Activated CD4-positive, CD25-positive, alpha-beta regulatory T cell treated with anti-CD3 and anti-CD28 coated beads, Interleukin-2, amount 50 U/mL, for 16 hours (primary cell): ENCODE data around the gene NOX1.

Experiments
- DNase-seq: peaks from one replicate; pipeline ENCODE4 v3.0.0-alpha.2; 2020; ENCODE audit warnings: low read depth, low spot score

NOX1 gene

DNA sequence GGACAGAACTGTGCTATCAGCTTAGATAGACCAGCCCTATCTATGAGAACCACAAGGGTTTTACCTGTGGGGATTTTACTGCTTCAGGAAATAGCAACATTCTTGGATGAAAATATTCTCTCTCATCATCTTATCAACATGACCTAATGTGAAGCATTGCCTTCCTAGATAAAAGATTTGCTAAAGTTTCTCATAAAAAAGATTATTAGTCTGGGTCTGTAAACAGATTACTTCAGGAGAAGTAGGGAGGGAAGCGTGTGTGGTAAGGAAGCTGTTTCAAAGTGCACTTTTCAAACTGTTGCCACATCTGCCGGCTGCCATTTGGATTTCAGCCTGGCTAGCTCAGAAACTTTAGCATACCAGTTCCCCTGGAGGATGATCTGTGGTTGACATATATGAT, at the start of gene NOX1:
NOX1 (minus strand) TSS at position 35 of the 400 bp plus-strand sequence. CDS start 220 bp downstream, outside the sequence.
- no peak for DNase-seq

DNA sequence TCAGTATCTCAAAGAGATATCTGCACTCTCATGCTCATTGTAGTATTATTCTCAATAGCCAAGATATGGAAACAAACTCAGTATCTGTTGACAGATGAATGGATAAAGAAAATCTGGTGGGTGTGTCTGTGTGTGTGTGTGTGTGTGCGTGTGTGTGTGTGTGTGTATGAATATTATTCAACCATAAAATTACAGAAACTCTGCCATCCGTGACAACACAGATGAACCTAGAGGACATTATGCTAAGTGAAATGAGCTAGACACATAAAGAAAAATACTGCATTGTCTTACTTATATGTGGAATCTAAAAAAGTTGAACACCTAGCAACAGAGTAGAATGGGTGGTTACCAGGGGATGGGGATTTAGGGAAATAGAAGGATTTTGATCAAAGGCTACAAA, 41.4 kb upstream of the NOX1 start:
- no peak for DNase-seq

DNA sequence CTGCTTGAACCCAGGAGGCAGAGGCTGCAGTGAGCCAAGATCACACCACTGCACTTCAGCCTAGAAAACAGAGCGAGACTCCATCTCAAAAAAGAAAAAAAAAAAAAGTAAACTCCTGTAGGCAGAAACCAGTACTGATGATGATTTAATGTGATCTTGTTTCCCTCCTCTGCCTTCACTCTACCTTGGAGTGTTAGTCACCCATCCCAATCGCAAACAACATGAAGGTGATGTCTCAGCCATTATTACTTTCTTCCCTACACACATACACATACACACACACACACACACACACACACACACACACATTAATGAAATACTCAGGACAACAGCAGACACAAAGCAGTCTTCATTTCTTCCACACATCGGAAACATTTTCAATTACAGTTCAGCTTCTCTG, 39.0 kb upstream of the NOX1 start:
- DNase-seq: no peak

DNA sequence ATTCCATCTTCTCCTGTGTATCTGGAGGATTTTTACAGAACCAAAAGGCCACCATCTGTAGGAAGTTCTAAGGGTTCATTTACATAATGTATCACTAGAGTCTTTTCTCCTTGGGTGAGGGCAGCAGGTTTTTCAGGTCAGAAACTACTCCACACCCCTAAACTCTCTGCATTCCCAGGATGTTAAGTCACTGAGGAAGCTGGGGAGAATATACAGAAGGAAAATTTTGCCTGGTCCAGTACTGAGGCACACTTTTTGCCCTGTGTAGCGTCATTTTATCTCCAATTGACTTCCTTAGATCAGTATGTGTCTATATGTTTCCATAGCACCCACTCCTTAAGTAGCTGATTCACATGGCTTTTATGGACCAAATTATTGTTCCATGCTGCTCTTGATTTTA, 37.6 kb upstream of the NOX1 start:
- DNase-seq: no peak

DNA sequence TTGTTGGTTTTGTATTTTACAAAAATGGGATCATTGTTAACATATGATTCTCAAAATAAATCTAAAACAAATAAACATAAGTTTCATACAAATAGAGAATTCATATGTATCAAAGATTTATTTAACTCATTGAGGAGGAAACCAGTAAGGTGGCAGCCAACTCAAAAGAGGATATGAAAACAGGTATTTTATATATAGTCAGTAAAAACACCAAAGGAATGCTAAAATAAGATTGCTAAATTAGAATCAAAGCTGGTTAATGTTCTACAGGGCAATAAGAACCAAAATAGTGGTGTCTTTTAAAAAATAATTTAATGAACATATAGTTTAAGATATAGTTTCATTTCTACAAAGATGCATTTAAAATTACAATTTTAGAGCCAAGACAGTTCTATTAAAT, 31.5 kb upstream of the NOX1 start:
- DNase-seq: no peak

DNA sequence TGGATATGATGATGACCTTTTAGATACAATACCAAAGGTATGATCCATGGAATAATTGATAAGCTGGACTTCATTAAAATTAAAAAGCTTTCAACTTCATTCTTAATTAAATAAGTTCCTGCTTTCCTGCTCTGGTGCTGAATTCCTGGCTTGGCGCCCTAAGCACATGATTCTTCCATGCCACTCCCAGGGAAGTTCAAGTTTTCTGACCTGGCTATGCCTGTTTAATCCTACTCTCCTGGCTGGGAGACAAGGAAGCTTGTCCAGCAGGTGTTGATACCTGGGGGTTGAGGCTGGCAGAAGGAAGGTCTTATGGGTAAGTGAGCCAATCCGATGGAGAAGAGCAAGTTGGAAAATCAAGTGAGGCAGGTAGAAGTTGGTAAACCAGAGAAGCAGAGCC, 30.3 kb upstream of the NOX1 start:
- DNase-seq: no peak

DNA sequence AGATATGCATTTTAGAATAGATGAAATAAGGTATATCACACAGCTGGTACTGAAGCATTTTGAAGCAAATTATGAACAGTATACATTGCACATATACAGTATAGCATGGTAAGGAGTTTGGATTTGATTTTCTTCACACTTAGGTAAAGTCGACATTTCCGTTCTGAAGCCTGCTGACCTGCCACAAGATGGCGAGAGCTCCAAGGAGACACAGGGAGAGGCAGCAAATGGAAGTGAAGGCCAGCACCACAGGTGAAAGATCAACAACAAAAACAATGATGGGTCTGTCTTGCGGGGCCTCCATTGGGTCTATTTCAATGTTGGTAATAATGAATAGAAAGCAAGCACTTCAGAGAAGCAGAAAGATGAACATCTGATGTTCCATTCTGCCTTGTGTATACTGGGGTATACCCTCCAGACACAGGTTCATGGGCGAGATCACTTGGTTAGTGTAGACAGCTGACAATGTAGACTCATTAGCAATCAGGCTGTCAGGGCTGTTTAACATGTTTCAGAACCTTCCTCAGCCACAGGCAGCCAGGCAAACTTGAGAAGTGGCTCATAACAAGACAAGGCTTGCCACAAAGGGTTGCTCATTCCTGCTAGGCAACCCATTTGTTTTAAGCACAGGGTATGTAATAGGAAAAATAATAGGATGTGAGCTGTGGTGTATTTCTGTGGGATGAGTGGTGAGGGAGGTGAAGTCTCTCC, 21.4 kb upstream of the NOX1 start:
- DNase-seq: no peak

DNA sequence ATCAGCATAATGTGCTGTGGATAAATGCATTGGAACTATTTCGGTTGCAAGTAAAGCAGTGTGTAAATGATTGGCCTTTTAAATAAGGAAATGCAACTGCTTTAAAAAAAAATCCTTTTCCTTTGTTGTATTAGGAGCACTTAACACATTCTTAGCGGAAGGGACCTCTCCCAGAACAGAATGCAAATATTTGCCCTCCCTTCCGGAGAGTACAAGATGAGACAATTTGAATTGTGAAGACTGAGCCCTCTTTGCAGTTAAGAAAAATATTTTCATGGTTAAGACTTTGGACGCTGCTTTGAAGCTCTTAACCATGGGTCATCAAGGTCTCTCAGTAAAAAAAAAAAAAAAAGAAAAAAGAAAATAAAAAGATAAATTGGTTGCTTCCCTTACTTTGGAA, 9.5 kb upstream of the NOX1 start:
- DNase-seq: no peak

DNA sequence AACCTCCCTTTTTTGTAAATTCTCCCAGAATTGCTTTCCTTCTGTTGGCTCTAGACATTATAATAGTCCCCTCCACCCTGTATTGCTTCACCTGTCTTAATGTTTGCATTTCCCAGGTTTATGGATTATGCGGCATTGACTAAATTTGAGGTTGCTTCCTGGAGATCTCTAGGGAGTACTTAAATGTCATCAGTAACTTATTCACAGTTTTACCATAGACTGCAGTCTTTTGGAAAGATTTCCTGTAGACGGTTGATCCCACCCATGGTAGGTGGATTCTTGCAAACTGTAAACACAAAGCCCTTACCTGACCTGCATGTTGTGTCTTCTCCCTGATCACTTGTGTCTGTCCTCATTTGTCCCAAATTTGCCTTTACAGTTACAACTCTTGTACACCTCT, 6.2 kb upstream of the NOX1 start:
- no peak for DNase-seq

DNA sequence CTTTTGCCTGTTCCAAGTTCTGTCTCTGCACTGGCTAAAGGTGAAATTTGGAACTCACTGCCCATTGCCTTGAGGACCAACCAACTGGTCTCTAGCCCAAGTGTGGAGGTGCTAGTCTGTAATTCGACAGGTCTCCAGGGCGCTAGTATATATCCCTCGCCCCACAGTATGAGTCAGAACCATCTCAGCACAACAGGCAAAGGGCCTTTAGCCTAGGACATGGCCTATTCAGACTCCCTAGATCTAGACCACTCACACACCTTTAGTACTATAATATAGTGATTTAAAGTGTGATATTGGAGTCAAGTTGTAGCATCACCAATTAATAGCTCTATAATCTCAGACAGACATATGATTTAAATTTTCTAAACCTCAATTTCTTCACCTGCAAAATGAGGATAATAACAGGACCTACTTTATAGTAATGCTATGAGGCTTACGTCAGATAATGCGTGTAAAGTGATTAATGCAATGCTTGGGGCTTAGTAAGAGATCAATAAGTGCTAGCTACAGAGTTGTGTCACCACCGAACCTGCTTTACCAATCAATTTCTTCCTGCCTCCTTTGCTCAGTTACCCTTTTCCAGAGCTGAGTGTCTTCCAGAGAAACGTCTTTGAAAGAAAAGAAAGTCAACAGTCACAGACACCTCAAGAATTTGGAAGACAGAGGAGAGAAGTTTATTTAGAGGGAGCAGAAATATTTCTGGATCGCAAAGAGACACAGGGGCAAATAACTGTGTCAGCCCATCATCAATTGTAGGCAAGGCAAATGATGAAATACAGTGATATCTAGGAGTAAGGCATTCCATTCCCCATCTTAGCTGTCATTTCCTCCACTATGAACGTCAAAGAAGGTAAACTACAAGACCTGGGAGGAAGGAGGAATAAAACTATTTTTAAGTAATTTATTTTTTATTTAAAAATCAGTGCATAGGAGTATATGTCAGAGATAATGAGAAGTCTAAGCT, 2.3 kb downstream of the NOX1 start:
- no peak for DNase-seq

DNA sequence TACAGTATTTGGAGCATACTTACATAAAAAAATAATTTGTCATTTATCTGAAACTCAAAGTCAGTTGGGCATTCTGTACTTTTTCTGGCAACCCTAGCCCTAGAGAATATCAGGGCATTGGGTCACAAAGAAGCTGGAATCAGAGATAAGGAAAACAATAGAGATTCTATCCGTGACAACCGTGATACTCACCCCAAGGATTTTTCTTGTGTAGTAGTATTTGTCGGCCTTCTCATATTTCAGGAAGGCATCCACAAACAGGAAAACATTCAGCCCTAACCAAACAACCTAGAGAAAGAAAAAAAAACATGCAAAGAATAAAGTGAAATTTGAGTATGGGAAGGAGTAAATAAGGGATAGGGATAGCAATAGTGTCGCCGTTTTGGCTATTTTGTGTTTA, 3.6 kb downstream of the NOX1 start:
- no peak for DNase-seq

DNA sequence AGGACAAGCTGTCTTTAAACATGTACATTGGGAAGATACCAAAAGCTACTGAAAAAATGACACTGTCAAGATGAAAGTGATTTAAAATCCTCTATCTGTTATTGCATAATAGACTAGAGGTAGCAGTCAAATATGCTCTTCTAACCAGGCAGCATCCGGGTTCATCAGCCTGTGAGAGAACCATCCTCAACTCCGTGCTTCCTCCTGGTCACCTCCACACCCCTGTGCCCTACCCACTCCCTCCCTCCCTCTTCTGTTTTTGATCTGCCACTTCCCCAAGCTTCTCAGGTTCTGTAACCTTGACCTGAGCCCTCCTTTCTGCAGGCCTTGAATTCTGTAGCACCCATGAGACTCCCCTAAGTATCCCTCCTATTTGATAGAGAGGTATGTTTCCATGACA, 5.9 kb downstream of the NOX1 start:
- no peak for DNase-seq

DNA sequence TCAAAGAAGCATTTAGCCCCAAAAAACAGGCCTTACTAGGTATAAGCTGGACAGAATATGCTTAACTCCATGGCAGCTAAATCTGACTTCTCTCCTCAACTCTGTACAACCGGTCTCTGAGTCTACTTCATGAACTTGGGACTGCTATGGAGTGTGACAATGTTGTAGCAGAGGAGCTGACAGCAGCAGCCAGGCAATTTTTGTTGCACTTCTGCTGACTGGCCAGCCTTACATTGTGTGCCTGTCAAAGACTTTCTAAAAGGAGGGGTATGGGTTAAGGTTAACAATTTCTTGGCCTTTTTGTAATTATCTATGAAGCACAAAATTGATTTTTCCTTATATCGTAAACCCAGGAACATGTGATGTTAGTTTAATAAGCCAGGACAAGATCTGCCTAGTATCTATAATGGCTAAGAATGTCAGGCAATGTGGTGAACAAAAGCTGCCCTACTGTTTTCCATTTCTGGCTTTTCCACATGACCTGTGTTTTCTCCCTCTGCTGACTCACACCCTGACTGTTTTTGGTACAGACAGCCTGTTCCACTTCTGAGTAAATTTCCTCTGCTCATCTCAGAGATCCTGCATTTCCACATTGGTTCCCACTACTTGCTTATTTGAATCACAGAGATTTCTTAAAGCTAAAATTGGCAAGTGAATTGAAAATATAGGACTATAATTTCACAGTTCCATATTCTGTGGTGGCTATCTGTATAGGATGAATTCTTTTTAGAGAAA, 9.3 kb downstream of the NOX1 start:
- DNase-seq: no peak

DNA sequence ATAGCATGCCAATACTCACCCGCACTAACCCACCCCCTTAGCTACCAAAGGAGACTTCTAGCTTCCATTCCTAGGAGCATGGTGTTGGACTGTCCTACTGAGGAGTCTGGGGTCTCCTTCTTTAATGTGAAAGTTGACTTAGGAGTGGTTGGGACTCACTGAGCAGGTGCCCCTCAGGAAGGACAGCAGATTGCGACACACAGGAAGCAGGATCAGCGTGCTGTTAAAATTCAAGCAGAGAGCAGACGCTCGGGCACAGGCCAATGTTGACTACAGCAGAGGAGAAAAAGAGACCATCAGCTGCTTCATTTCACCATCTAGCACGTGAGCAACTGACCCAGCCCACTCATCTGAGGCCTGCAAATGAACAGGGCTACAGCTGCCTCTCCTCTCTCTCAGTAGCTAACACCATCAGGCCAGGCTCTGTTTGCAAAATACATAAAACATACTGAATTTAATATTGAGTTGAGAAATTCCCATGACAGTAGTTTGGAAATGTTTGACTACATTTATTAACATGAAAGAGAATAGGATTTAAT, 10.8 kb downstream of the NOX1 start:
- no peak for DNase-seq

DNA sequence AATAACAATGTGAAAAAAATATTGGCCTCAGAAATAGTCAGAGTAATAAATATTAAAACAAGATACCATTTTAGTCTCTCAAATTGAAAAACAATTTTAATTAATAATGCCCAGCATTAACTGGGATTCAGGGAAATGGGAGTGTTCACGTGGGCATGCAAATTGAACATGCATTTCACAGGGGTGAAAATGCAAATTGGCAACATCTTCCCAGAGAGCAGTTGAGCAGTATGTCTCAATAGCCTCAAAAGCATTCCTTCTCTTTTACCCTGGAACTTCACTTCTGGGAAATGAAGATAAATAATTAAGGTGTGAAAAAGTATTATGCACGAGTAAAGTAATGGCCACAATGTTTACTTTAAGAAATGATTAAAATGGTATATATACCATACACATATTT, 21.3 kb downstream of the NOX1 start:
- no peak for DNase-seq

DNA sequence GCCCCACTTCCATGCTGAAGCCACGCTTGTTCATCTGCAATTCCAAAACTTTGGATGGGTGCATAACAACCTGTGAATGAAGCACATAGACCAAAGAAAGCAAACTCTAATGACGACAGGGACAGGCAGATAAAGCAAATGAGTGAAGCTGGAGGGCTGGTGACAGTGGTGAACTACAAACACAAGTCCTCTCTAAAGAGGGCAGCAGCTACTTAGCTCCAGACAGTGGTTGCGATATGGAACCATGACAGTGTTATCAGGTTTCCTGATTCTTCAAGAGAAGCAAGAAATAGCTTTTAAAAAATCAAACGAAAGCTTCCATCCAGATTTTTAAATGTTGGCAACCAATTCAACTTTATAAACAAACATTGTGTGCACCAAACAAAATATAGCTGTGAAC, 23.8 kb downstream of the NOX1 start:
- no peak for DNase-seq

DNA sequence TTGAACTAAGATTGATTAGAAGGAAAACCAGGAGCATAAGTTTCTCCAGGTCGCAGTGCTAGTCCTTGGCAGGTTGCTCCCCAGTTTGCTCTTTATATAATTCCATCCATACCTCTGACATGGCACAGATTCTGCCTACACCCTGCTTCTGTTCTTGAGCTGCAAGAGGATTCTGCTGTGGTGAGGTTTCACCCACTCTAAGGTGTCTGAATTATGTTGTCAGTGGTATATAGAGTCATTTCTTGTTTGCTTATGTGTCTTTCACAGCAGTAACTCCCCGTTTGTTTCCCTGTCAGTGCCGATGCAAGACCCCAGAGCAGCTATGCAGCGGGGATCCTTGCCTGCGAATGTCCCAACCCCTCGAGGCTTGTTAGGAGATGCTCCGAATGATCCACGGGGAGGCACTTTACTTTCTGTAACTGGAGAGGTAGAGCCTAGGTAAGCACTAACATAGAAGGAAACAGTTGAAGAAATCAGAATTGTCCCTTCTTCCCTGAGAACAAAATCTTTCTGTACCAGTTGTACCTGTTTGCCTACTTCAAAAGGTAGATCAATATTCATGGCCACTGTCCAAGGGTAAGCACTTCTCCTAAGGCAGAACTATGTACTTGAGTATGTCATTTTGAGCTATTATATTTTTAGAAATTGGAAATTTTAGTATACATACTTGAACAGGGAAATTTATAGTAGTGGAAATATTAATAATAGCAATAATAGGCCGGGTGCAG, 42.8 kb downstream of the NOX1 start:
- DNase-seq: no peak

DNA sequence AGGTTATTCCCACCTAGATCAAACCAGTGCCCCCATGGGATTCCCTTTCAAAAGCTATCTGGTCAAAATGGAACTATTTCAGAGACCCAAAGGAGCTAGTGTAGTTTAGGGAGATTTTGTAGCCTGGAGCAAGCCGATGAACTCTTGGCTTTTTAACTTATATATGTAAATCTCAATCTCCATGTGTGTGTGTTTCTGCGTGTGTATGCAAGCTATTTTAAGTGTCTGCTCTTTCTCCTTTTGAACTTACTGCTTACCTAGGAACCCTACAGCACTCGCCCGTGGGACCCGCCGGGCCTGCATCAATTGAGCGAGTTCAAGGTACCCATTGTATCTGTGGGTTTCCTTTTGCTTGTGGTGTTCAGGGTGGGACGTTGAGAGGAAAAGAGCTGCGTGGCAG, 43.6 kb downstream of the NOX1 start:
- no peak for DNase-seq

DNA sequence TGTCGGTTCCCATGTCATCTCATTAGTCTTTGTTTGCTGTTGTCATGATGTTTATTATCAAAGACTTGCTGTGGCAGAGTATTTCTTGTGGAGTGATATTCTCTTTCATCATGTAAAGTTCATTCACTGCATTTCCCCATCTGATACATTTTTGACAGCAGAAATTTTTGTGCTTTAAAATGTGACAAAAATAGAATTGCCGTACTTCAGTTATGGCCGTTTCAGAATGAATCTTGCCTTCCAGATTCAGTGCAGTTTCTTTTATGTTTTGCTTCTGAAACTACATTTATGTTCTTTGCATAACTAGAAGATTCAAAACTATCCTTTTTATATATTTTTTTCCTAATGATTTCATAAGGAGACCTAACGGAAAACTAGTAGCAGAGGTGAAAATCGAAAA, 44.0 kb downstream of the NOX1 start:
- DNase-seq: no peak

DNA sequence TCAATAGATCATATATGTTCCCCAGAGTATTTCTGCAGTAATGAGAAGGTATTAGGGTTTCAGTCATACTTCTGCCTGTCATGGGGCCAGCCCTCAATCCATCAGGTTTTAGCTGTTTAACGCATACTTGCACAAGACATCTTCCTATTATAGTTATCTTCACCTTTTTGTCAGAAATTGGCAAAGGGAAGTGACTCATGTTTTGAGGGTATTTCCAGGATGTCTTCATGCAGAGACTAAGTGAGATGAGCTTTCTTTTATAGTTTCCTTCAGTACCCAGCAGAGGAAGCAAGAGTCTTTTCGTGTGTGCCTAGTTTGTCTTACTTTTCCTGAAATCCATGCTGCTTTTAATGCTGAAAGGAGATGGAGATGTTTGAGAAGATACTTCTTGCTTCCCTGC, 44.4 kb downstream of the NOX1 start:
- no peak for DNase-seq
